EH (cell line): Measurements from ENCODE around the gene TTC9.
A peak's percentile ranks its signal among the peaks of the same experiment; 100 is the strongest.

ENCODE experiments used
- DNase-seq: peaks from one replicate; pipeline ENCODE4 v3.0.0-alpha.2; 2015; ENCODE audit warnings: low read depth

TTC9 gene

GRCh38 chr14:70716483-70716882 lies 74.8 kb downstream of the TTC9 start:
- DNase-seq: no peak

GRCh38 chr14:70716958-70717357 lies 75.2 kb downstream of the TTC9 start:
- no peak for DNase-seq

GRCh38 chr14:70718383-70719118 lies 76.8 kb downstream of the TTC9 start:
- no peak for DNase-seq

GRCh38 chr14:70721542-70721941 lies 79.8 kb downstream of the TTC9 start:
- DNase-seq: peak; percentile 8

- DNase-seq: no peak
Observed at GRCh38 chr14:70722418-70722817, 80.7 kb downstream of the TTC9 start.

- no peak for DNase-seq
Observed at GRCh38 chr14:70723276-70723675, 81.6 kb downstream of the TTC9 start.

- no peak for DNase-seq
Observed at GRCh38 chr14:70724110-70724509, 82.4 kb downstream of the TTC9 start.

GRCh38 chr14:70724944-70725343 lies 83.2 kb downstream of the TTC9 start:
- no peak for DNase-seq
